HCT116 (cell line): ENCODE results near the gene ADGRL3. TPM values are rescaled to one million over a fixed set of nuclear protein-coding genes. Genes with fewer than 3 reads are reported as not detected.

Experiments used
- ATAC-seq: fragments of 200-7000 bp; cut with Tn5 transposase; 2 replicates; pipeline ENCODE4 v1.9.1; 2020; ENCODE audit warnings: mild to moderate bottlenecking, moderate library complexity
- BruUV-seq: library from RNA; stranded (reverse); fragments of 400-500 nt; replicated peaks from 2 replicates; lab custom pipeline; 2021; lab: Mats Ljungman, UMichigan
- CTCF ChIA-PET: fragments of 300-600 bp; sonication (Branson Sonifier 250); formaldehyde crosslinking; loops from one replicate; lab custom pipeline; 2021; ENCODE audit warnings: antibody characterized with exemption; lab: Charles Lee
- POLR2A ChIA-PET: fragments of 300-600, 350-600 bp; sonication (Branson Sonifier 250); formaldehyde crosslinking; loops from one replicate; lab custom pipeline; 2021; ENCODE audit warnings: antibody characterized with exemption; lab: Charles Lee
- RAD21 ChIA-PET, 2 experiments: fragments of 300-600 bp; sonication (Branson Sonifier 250); formaldehyde crosslinking; loops; one replicate each; lab custom pipeline; 2023; ENCODE audit warnings: low total read pairs in 2 of 2; ENCODE audit not compliant: uncharacterized antibody in 2 of 2, unreplicated experiment in 2 of 2, low non-redundant PET in 1 of 2; lab: Charles Lee
- DNase-seq: peaks from one replicate; pipeline ENCODE4 v3.0.0-alpha.2; 2010; ENCODE audit warnings: low read depth, low spot score
- H2AFZ ChIP-seq: fragments of 200-600 bp; shearing (Covaris generic), sonication (generic); 2 replicates; pipeline ENCODE4 v1.6.1; 2017; ENCODE audit warnings: low read depth, mixed run types, mixed read lengths, antibody characterized with exemption, low read length; ENCODE audit not compliant: poor library complexity, severe bottlenecking
- H3K27ac ChIP-seq: 2 replicates; pipeline ENCODE4 v1.5.1; 2012; ENCODE audit warnings: low read depth, low read length
- H3K27me3 ChIP-seq: fragments of 200-600 bp; sonication (generic); 2 replicates; pipeline ENCODE4 v1.6.1; 2016; ENCODE audit warnings: mixed run types, low read length, mixed read lengths; ENCODE audit not compliant: insufficient read depth
- H3K36me3 ChIP-seq, 2 experiments: fragments of 200-500 bp in 1 of 2; fragments of 200-600 bp in 1 of 2; sonication (Bioruptor generic) in 1 of 2; sonication (generic) in 1 of 2; 2 replicates each; pipeline versions ENCODE4 v1.5.1 to v1.6.1; 2014 to 2016; ENCODE audit warnings: low read length in 2 of 2, inconsistent platforms in 1 of 2, mixed read lengths in 1 of 2, mixed run types in 1 of 2; ENCODE audit not compliant: insufficient read depth in 2 of 2, control insufficient read depth in 1 of 2
- H3K4me1 ChIP-seq, 2 experiments: fragments of 200-600 bp in 1 of 2; sonication (generic) in 1 of 2; 2 replicates each; pipeline versions ENCODE4 v1.5.1 to v1.6.1; 2012 to 2017; ENCODE audit warnings: low read length in 2 of 2, inconsistent platforms in 1 of 2, mild to moderate bottlenecking in 1 of 2, mixed read lengths in 1 of 2, mixed run types in 1 of 2, moderate library complexity in 1 of 2; ENCODE audit not compliant: insufficient read depth in 2 of 2, control insufficient read depth in 1 of 2
- H3K4me2 ChIP-seq: fragments of 200-600 bp; sonication (generic); 2 replicates; pipeline ENCODE4 v1.6.1; 2017; ENCODE audit warnings: mixed run types, low read length, mixed read lengths
- H3K4me3 ChIP-seq, 2 experiments: fragments of 200-600 bp in 1 of 2; sonication (generic) in 1 of 2; replicated peaks in 1 of 2; 2 replicates each; pipeline ENCODE4 v1.5.1; 2011 to 2016; ENCODE audit warnings: low read length in 2 of 2, control low read depth in 1 of 2, low read depth in 1 of 2, mild to moderate bottlenecking in 1 of 2, mixed read lengths in 1 of 2, mixed run types in 1 of 2
- H3K79me2 ChIP-seq: fragments of 200-600 bp; sonication (generic); 2 replicates; pipeline ENCODE4 v1.6.1; 2017; ENCODE audit warnings: mild to moderate bottlenecking, mixed run types, low read length, moderate library complexity, mixed read lengths; ENCODE audit not compliant: insufficient read depth
- H3K9ac ChIP-seq: fragments of 200-600 bp; sonication (generic); 2 replicates; pipeline ENCODE4 v1.6.1; 2016; ENCODE audit warnings: low read length, mixed read lengths
- H3K9me2 ChIP-seq: fragments of 200-600 bp; sonication (generic), shearing (Covaris generic); 2 replicates; pipeline ENCODE4 v1.6.1; 2017; ENCODE audit warnings: mixed run types, mild to moderate bottlenecking, moderate library complexity; ENCODE audit not compliant: insufficient read depth
- H3K9me3 ChIP-seq, 2 experiments: fragments of 200-500 bp in 1 of 2; fragments of 200-600 bp in 1 of 2; sonication (Bioruptor generic) in 1 of 2; sonication (generic) in 1 of 2; 2 replicates each; pipeline ENCODE4 v1.6.1; 2014 to 2017; ENCODE audit warnings: low read length in 2 of 2, mixed read lengths in 2 of 2, inconsistent platforms in 1 of 2, low read depth in 1 of 2, mild to moderate bottlenecking in 1 of 2, mixed run types in 1 of 2, moderate library complexity in 1 of 2; ENCODE audit not compliant: control insufficient read depth in 1 of 2, insufficient read depth in 1 of 2
- H4K20me1 ChIP-seq: fragments of 200-600 bp; sonication (generic), shearing (Covaris generic); 2 replicates; pipeline ENCODE4 v1.6.1; 2017; ENCODE audit warnings: mixed run types, mild to moderate bottlenecking, moderate library complexity; ENCODE audit not compliant: insufficient read depth
- CBX3 ChIP-seq: IDR thresholded peaks from 2 replicates; pipeline ENCODE4 v1.6.1; 2012; ENCODE audit warnings: low read depth
- ELF1 ChIP-seq: IDR thresholded peaks from 2 replicates; pipeline ENCODE4 v1.6.1; 2012; ENCODE audit warnings: low read depth, borderline replicate concordance
- FOSL1 ChIP-seq: IDR thresholded peaks from 2 replicates; pipeline ENCODE4 v1.6.1; 2012; ENCODE audit warnings: low read depth
- JUND ChIP-seq: IDR thresholded peaks from 2 replicates; pipeline ENCODE4 v1.6.1; 2012
- POLR2A ChIP-seq: IDR thresholded peaks from 2 replicates; pipeline ENCODE4 v1.7.0; 2011; ENCODE audit warnings: borderline replicate concordance; ENCODE audit not compliant: insufficient read depth, insufficient read length; ENCODE audit errors: extremely low read depth
- POLR2AphosphoS5 ChIP-seq: IDR thresholded peaks from 2 replicates; pipeline ENCODE4 v1.6.1; 2011; ENCODE audit warnings: mild to moderate bottlenecking, low read depth, low read length, moderate library complexity
- RAD21 ChIP-seq: IDR thresholded peaks from 2 replicates; pipeline ENCODE4 v1.6.1; 2012; ENCODE audit warnings: low read depth, mild to moderate bottlenecking
- SIN3A ChIP-seq: IDR thresholded peaks from 2 replicates; pipeline ENCODE4 v1.6.1; 2012; ENCODE audit warnings: low read depth
- SP1 ChIP-seq: IDR thresholded peaks from 2 replicates; pipeline ENCODE4 v1.6.1; 2012; ENCODE audit warnings: low read depth
- SRF ChIP-seq: IDR thresholded peaks from 2 replicates; pipeline ENCODE4 v1.6.1; 2012; ENCODE audit warnings: low read depth
- TCF7L2 ChIP-seq: IDR thresholded peaks from 2 replicates; pipeline ENCODE4 v1.7.0; 2011; ENCODE audit warnings: borderline replicate concordance, inconsistent platforms; ENCODE audit not compliant: insufficient read depth, insufficient read length; ENCODE audit errors: extremely low read depth
- YY1 ChIP-seq: IDR thresholded peaks from 2 replicates; pipeline ENCODE4 v1.6.1; 2011; ENCODE audit warnings: low read length, low read depth, moderate library complexity, mild to moderate bottlenecking; ENCODE audit not compliant: insufficient replicate concordance; ENCODE audit errors: extremely low read depth
- ZFX ChIP-seq: fragments of 450-650 bp; IDR thresholded peaks from 2 replicates; pipeline ENCODE4 v1.6.1; 2017
- intact Hi-C: fragments of 100-400 bp; cut with micrococcal nuclease; formaldehyde crosslinking; loops from 2 replicates; pipeline ENCODE4 v1.10.0; 2022
- total RNA-seq: library from RNA; stranded (reverse); gene quantifications from one replicate; pipeline ENCODE4 v1.2.1, GENCODE V29; 2021; ENCODE audit not compliant: unreplicated experiment
- TF ChIP-seq, protein P1 (sequence below): IDR thresholded peaks from 2 replicates; pipeline ENCODE4 v1.6.1; 2012; ENCODE audit warnings: low read depth
- TF ChIP-seq, protein P2 (sequence below): IDR thresholded peaks from 2 replicates; pipeline ENCODE4 v1.6.1; 2012
- TF ChIP-seq, protein P3 (sequence below): IDR thresholded peaks from 2 replicates; pipeline ENCODE4 v1.6.1; 2011; ENCODE audit warnings: mild to moderate bottlenecking, low read length, moderate library complexity; ENCODE audit not compliant: insufficient replicate concordance; ENCODE audit errors: extremely low read depth
- TF ChIP-seq, protein P4 (sequence below), 3 experiments: fragments of 200-600 bp in 1 of 3; sonication (generic) in 1 of 3; IDR thresholded peaks in 2 of 3; conservative IDR thresholded peaks in 1 of 3; 2 replicates each; pipeline ENCODE4 v1.5.1; 2012 to 2017; ENCODE audit warnings: low read depth in 2 of 3, low read length in 2 of 3, antibody characterized with exemption in 1 of 3, borderline replicate concordance in 1 of 3, control low read depth in 1 of 3, mild to moderate bottlenecking in 1 of 3, mixed read lengths in 1 of 3, mixed run types in 1 of 3, moderate library complexity in 1 of 3; ENCODE audit not compliant: insufficient read depth in 1 of 3

The ADGRL3 gene
- total RNA-seq, 1 experiment from 2014 or later: not detected

DNA sequence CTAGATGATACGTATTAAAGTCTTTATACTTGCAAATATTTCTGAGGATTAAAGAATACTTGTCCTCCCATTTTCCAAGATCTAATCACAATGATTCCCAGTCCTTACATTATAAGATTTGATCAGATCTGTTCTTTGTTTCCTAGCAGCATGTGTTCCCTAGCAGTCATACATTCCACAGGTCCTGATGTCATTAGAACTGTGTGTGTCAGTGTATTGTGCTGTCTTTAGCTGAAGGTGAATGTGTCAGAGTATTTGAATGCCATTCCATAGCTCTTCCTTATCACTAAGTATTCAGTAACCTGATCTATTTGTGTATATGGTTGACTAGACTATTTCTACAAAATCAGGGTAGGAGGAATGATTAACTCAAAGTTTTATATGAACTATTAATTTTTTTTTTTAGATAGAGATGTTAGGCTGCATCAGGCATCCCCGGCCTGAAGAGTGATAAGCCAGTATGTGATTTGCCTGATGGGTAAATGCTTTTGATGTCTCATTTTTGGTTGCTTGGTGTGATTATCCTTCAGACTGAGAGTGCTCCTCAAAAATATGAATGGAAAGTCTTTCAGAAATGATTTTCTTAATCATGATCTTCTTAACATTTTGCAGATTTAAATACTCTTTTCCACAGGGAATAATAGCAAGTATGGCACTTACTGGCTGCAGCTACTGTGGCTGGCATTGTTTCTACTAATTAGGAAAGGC lies 4.4 kb downstream of the ADGRL3 start:
- H3K27ac ChIP-seq: no peak overlapping the region
- H3K9ac ChIP-seq: no peak overlapping the region
- intact Hi-C loops: no loop called here
- no peaks in the 10 kb centered on the region for H3K4me1 ChIP-seq
- BruUV-seq: no TSS peak
- DNase-seq: no peak
- no peak overlapping the region for H3K4me3 ChIP-seq
- no peaks in the 10 kb centered on the region for H3K9me2 ChIP-seq
- H3K9me3 ChIP-seq: peaks cover 0 to 4% of the 10 kb centered on the region in 2 experiments; a peak in 2 of 4 replicates
- ChIA-PET RAD21 (no interaction called here), POLR2A (no interaction called here), CTCF (no interaction called here)
- no peak overlapping the region for H2AFZ ChIP-seq
- H3K79me2 ChIP-seq: no peaks in the 10 kb centered on the region
- ATAC-seq: no peak
- H3K4me2 ChIP-seq: no peak overlapping the region
- no peaks in the 10 kb centered on the region for H4K20me1 ChIP-seq
- TF ChIP-seq SIN3A: no peak
- no peak for TF ChIP-seq FOSL1
- TF ChIP-seq ZFX: no peak
- TF ChIP-seq, protein P1, sequence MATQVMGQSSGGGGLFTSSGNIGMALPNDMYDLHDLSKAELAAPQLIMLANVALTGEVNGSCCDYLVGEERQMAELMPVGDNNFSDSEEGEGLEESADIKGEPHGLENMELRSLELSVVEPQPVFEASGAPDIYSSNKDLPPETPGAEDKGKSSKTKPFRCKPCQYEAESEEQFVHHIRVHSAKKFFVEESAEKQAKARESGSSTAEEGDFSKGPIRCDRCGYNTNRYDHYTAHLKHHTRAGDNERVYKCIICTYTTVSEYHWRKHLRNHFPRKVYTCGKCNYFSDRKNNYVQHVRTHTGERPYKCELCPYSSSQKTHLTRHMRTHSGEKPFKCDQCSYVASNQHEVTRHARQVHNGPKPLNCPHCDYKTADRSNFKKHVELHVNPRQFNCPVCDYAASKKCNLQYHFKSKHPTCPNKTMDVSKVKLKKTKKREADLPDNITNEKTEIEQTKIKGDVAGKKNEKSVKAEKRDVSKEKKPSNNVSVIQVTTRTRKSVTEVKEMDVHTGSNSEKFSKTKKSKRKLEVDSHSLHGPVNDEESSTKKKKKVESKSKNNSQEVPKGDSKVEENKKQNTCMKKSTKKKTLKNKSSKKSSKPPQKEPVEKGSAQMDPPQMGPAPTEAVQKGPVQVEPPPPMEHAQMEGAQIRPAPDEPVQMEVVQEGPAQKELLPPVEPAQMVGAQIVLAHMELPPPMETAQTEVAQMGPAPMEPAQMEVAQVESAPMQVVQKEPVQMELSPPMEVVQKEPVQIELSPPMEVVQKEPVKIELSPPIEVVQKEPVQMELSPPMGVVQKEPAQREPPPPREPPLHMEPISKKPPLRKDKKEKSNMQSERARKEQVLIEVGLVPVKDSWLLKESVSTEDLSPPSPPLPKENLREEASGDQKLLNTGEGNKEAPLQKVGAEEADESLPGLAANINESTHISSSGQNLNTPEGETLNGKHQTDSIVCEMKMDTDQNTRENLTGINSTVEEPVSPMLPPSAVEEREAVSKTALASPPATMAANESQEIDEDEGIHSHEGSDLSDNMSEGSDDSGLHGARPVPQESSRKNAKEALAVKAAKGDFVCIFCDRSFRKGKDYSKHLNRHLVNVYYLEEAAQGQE: no peak
- no peak for TF ChIP-seq JUND
- TF ChIP-seq YY1: no peak
- TF ChIP-seq POLR2A: no peak
- no peak for TF ChIP-seq SRF
- no peak for TF ChIP-seq RAD21
- TF ChIP-seq, protein P2, sequence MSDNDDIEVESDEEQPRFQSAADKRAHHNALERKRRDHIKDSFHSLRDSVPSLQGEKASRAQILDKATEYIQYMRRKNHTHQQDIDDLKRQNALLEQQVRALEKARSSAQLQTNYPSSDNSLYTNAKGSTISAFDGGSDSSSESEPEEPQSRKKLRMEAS: no peak
- no peak for TF ChIP-seq CBX3
- TF ChIP-seq POLR2AphosphoS5: no peak
- TF ChIP-seq SP1: no peak
- TF ChIP-seq, protein P3, sequence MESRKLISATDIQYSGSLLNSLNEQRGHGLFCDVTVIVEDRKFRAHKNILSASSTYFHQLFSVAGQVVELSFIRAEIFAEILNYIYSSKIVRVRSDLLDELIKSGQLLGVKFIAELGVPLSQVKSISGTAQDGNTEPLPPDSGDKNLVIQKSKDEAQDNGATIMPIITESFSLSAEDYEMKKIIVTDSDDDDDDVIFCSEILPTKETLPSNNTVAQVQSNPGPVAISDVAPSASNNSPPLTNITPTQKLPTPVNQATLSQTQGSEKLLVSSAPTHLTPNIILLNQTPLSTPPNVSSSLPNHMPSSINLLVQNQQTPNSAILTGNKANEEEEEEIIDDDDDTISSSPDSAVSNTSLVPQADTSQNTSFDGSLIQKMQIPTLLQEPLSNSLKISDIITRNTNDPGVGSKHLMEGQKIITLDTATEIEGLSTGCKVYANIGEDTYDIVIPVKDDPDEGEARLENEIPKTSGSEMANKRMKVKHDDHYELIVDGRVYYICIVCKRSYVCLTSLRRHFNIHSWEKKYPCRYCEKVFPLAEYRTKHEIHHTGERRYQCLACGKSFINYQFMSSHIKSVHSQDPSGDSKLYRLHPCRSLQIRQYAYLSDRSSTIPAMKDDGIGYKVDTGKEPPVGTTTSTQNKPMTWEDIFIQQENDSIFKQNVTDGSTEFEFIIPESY: no peak
- TF ChIP-seq, protein P4, sequence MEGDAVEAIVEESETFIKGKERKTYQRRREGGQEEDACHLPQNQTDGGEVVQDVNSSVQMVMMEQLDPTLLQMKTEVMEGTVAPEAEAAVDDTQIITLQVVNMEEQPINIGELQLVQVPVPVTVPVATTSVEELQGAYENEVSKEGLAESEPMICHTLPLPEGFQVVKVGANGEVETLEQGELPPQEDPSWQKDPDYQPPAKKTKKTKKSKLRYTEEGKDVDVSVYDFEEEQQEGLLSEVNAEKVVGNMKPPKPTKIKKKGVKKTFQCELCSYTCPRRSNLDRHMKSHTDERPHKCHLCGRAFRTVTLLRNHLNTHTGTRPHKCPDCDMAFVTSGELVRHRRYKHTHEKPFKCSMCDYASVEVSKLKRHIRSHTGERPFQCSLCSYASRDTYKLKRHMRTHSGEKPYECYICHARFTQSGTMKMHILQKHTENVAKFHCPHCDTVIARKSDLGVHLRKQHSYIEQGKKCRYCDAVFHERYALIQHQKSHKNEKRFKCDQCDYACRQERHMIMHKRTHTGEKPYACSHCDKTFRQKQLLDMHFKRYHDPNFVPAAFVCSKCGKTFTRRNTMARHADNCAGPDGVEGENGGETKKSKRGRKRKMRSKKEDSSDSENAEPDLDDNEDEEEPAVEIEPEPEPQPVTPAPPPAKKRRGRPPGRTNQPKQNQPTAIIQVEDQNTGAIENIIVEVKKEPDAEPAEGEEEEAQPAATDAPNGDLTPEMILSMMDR (IDR thresholded peaks at IDR 0.05 in 2 of 3, conservative IDR thresholded peaks at IDR 0.05 in 1 of 3; ENCODE audit: borderline replicate concordance in 1 of 3, insufficient read depth in 1 of 3, low read depth in 2 of 3, low read length in 2 of 3): no peak
- TF ChIP-seq TCF7L2: no peak
- no peak for TF ChIP-seq ELF1
- H3K27me3 ChIP-seq: no peaks in the 10 kb centered on the region
- no peaks in the 10 kb centered on the region for H3K36me3 ChIP-seq
